Measurements from ENCODE around the gene SAE1.

DNA sequence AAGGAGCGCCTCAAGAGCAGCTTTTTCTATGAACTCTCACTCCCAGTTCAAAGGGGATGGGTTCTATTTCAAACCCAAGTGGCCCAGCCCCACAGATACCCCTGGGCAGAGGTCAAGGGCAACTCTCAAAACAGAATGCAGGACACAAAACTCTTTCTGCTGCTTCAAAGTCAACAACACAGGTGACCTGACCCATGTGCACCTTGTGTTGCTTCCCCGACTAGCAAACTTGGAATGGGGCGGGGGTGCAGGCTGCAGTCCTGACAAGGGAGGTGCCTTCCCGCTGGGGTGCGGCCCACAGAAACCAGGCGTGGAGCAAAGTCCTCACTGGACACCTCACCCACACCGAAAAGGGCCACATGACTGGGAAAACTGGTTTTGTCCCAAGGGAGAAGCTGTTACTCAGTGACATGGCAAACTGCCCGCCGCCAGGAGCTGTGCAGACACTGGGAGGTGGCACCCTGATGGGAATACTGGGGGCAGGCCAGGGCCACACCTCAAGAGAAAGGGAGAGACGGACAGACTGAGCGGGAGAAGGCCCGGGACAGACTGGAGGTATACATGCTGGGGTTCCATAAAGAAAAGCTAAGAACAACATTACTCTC, 34.4 kb upstream of the SAE1 start:
- TF ChIP-seq, protein P1, sequence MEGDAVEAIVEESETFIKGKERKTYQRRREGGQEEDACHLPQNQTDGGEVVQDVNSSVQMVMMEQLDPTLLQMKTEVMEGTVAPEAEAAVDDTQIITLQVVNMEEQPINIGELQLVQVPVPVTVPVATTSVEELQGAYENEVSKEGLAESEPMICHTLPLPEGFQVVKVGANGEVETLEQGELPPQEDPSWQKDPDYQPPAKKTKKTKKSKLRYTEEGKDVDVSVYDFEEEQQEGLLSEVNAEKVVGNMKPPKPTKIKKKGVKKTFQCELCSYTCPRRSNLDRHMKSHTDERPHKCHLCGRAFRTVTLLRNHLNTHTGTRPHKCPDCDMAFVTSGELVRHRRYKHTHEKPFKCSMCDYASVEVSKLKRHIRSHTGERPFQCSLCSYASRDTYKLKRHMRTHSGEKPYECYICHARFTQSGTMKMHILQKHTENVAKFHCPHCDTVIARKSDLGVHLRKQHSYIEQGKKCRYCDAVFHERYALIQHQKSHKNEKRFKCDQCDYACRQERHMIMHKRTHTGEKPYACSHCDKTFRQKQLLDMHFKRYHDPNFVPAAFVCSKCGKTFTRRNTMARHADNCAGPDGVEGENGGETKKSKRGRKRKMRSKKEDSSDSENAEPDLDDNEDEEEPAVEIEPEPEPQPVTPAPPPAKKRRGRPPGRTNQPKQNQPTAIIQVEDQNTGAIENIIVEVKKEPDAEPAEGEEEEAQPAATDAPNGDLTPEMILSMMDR (IDR thresholded peaks at IDR 0.05; ENCODE audit: borderline replicate concordance, extremely low read depth, low read length, poor library complexity, severe bottlenecking): no peak
- TF ChIP-seq EZH2 (IDR thresholded peaks at IDR 0.05; ENCODE audit: borderline replicate concordance, low read depth, low read length, severe bottlenecking): no peak

All from DND-41 (cell line).